Body of pancreas (tissue), 4 donors: Measurements from ENCODE around the gene TSPAN3. TPM values are rescaled to one million over a fixed set of nuclear protein-coding genes. Genes with fewer than 3 reads are reported as not detected.

ENCODE experiments used
- ATAC-seq: fragments of 150-250 bp; one replicate; pipeline ENCODE4 v1.9.1; 2016
- DNase-seq, 4 donors: peaks; one replicate each; pipeline ENCODE4 v3.0.0-alpha.2; 2019
- H3K27ac ChIP-seq, 4 donors: fragments of 200-600 bp; sonication (generic); 1 replicate in 3 of 4; 2 replicates in 1 of 4; pipeline versions ENCODE4 v1.5.1 to v1.6.1; 2016 to 2019; ENCODE audit warnings: mild to moderate bottlenecking in 1 of 4, mixed read lengths in 1 of 4, moderate library complexity in 1 of 4
- H3K27me3 ChIP-seq, 2 donors: fragments of 200-600 bp; sonication (generic); one replicate each; pipeline ENCODE4 v1.6.0; 2016; ENCODE audit warnings: mild to moderate bottlenecking in 1 of 2
- H3K36me3 ChIP-seq, 2 donors: fragments of 200-600 bp; sonication (generic); replicated peaks in 1 of 2; 2 replicates each; pipeline ENCODE4 v1.5.1; 2016; ENCODE audit warnings: low read depth in 2 of 2; ENCODE audit not compliant: insufficient read depth in 1 of 2
- H3K4me1 ChIP-seq: fragments of 200-600 bp; sonication (generic); one replicate; pipeline ENCODE4 v1.6.0; 2016
- H3K4me3 ChIP-seq, 2 donors: fragments of 200-600 bp; sonication (generic); 1 replicate in 1 of 2; 2 replicates in 1 of 2; pipeline ENCODE4 v1.5.1; 2016 to 2019
- H3K9me3 ChIP-seq, 3 donors: fragments of 200-600 bp; sonication (generic); 1 replicate in 2 of 3; 2 replicates in 1 of 3; pipeline ENCODE4 v1.5.1; 2016
- POLR2A ChIP-seq, 3 donors: fragments of 450-650 bp; IDR thresholded peaks; one replicate each; pipeline ENCODE4 v1.6.1; 2016; ENCODE audit warnings: antibody characterized with exemption in 3 of 3, mild to moderate bottlenecking in 2 of 3
- WGBS, 2 donors: methylation state at CpG; one replicate each; pipeline ENCODE4 v1.1.5; 2017; 5-methylcytosine and 5-hydroxymethylcytosine counted together
- intact Hi-C: fragments of 100-400 bp; cut with DNase I; formaldehyde crosslinking; loops from one replicate; pipeline ENCODE4 v1.15.1; 2023
- total RNA-seq, 2 donors: library from RNA; depleted of rRNA; stranded (reverse); fragments of >200 nt; gene quantifications; one replicate each; pipeline ENCODE4 v1.1.0, GENCODE V29; 2016
- TF ChIP-seq, protein P1 (sequence below), 7 experiments: fragments of 450-650 bp in 4 of 7; fragments of 200-600 bp in 3 of 7; sonication (generic) in 3 of 7; IDR thresholded peaks; one replicate each; pipeline ENCODE4 v1.5.1; 2016 to 2019; ENCODE audit warnings: antibody characterized with exemption in 7 of 7

The TSPAN3 gene
- total RNA-seq, 2 donors from 2014 or later, result 99.1 to 118 TPM

DNA sequence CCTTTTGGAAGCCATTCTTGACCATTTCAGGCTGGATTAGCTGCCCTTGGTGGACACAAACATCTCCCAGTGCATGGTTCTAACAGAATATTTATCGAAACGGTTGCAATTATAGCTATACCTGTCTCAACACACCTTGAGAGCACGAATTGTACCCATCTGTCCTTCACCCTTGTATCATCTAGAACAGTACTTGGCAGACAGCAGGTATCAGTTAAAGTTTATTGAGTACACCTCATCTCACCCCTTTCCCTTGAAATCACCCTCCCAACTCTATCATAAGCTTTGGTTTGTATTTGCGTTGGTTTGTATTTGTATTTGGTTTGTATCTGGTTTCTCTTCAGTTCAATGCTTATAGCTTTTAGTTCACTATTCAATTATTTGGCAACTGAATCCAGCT is 12.4 kb downstream of the TSPAN3 start:
- H3K36me3 ChIP-seq, result no peaks in the 10 kb centered on the region
- no peaks in the 10 kb centered on the region for H3K9me3 ChIP-seq
- whole genome bisulfite sequencing, 2 donors, result 81 to 83% methylated on average over 4 of the region's 4 CpGs
- TF ChIP-seq, protein P1, sequence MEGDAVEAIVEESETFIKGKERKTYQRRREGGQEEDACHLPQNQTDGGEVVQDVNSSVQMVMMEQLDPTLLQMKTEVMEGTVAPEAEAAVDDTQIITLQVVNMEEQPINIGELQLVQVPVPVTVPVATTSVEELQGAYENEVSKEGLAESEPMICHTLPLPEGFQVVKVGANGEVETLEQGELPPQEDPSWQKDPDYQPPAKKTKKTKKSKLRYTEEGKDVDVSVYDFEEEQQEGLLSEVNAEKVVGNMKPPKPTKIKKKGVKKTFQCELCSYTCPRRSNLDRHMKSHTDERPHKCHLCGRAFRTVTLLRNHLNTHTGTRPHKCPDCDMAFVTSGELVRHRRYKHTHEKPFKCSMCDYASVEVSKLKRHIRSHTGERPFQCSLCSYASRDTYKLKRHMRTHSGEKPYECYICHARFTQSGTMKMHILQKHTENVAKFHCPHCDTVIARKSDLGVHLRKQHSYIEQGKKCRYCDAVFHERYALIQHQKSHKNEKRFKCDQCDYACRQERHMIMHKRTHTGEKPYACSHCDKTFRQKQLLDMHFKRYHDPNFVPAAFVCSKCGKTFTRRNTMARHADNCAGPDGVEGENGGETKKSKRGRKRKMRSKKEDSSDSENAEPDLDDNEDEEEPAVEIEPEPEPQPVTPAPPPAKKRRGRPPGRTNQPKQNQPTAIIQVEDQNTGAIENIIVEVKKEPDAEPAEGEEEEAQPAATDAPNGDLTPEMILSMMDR (IDR thresholded peaks at IDR 0.05), result no peak
- TF ChIP-seq POLR2A (IDR thresholded peaks at IDR 0.05), result no peak
- no peak for ATAC-seq
- no peak overlapping the region for H3K27ac ChIP-seq
- H3K27me3 ChIP-seq, result no peaks in the 10 kb centered on the region
- intact Hi-C loops, result no loop called here
- no peak for DNase-seq
- no peak overlapping the region for H3K4me3 ChIP-seq
- peaks cover 34% of the 10 kb centered on the region for H3K4me1 ChIP-seq

DNA sequence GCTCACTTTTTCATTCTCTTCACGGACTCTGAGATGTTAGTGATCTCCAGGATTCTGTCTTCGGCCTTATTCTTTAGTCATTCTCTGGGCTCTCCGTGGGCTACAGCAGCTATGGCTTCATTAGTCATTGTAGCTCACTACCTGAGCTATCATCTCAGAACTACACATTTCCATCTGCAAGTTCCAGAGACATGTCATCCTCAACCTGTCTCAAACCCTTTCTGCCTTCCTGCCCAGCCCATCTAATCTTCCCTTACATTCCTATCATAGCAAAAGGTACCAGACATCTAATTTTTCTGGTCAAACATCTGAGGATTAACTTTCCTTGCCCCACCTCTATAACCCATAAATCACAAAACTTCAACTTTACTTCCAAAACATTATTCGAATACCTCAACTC is 13.2 kb downstream of the TSPAN3 start:
- WGBS, 2 donors, result 78 to 92% methylated on average over 4 of the region's 4 CpGs
- TF ChIP-seq POLR2A (IDR thresholded peaks at IDR 0.05), result no peak
- intact Hi-C loops, result no loop called here
- ATAC-seq (no peak), DNase-seq (no peak)
- Histone ChIP-seq H3K27ac (no peak overlapping the region), H3K4me1 (peaks cover 31% of the 10 kb centered on the region), H3K36me3 (no peaks in the 10 kb centered on the region), H3K9me3 (no peaks in the 10 kb centered on the region), H3K27me3 (no peaks in the 10 kb centered on the region), H3K4me3 (no peak overlapping the region)

DNA sequence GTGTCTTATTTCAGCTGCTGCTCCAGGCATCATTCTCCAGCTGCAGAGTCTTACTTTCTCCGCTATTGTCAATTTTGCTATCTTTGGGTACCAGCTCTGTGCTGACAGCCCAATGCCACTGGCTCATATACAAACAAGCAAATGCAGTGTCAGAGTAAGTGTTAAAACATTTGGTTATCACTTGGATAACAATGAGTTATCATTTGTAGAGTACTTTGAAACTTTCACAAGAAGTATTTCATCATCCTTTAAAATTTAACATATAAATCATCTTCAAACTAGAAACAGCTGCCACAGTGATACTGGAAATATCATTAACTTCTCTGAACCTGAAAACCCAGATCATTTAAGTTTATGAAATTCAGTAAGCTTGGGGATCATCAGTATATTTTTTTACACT is 13.8 kb downstream of the TSPAN3 start:
- WGBS, 2 donors, result 70 to 71% methylated on average over 1 of the region's 1 CpG
- no peak for ATAC-seq
- TF ChIP-seq, protein P1 (IDR thresholded peaks at IDR 0.05), result no peak
- no peak for TF ChIP-seq POLR2A (IDR thresholded peaks at IDR 0.05)
- H3K27ac ChIP-seq, result no peak overlapping the region
- intact Hi-C loops, result no loop called here
- H3K27me3 ChIP-seq, result no peaks in the 10 kb centered on the region
- H3K4me3 ChIP-seq, result no peak overlapping the region
- no peaks in the 10 kb centered on the region for H3K36me3 ChIP-seq
- no peaks in the 10 kb centered on the region for H3K9me3 ChIP-seq
- H3K4me1 ChIP-seq, result peaks cover 31% of the 10 kb centered on the region
- no peak for DNase-seq

DNA sequence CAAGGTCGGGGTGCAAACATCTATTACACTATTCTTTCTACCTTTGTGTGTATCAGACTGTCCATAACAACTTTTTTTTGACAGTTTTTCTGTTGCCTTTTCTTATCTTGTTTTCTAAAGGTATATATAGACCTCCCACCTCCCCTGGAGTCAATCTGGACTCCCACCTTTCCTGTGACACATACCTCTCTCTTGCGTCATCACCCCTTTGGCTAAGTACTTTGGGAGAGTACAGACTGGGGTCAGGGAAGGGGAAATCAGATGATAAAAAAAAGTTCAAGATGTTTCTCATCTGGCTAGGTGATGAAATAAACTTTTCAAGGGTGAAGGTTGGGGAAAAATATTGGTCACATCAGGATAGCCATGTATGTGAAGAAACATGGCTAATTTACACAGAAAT is 17.2 kb downstream of the TSPAN3 start:
- no peak for DNase-seq
- no peak overlapping the region for H3K4me3 ChIP-seq
- peaks cover 8% of the 10 kb centered on the region for H3K4me1 ChIP-seq
- no peak for ATAC-seq
- no peaks in the 10 kb centered on the region for H3K9me3 ChIP-seq
- no peaks in the 10 kb centered on the region for H3K27me3 ChIP-seq
- no peak overlapping the region for H3K27ac ChIP-seq
- intact Hi-C loops, result no loop called here
- H3K36me3 ChIP-seq, result peaks cover 0 to 1% of the 10 kb centered on the region in 2 donors
- 93 to 95% methylated on average over 2 of the region's 2 CpGs for WGBS, 2 donors
- no peak for TF ChIP-seq POLR2A (IDR thresholded peaks at IDR 0.05)

DNA sequence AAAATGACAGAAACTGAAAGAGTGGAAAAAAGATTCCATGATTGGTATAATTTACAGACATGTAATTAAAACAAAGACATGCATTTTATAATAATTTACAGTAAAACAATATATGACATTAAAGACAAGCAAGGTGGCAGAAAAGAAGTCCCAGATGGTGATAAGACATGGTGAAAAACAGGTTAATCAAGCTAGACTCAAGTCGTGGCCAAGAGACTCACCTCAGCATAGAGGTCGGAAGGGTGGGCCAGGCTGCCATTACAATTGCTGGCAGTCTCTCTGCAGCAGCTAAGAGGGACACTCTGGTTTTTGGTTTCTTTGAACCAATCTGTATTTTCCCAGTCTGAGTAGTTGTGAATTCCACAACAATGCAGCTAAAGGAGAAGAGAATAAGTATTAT is 18.4 kb downstream of the TSPAN3 start:
- 27 to 43% methylated on average over 2 of the region's 2 CpGs for WGBS, 2 donors
- H3K27me3 ChIP-seq, result no peaks in the 10 kb centered on the region

More for the DNA sequence above, 18.4 kb downstream of the TSPAN3 start:
- no peak for DNase-seq
- no peak overlapping the region for H3K4me3 ChIP-seq
- no peak for ATAC-seq
- intact Hi-C loops, result no loop called here
- no peak for TF ChIP-seq POLR2A (IDR thresholded peaks at IDR 0.05)
- TF ChIP-seq, protein P1 (IDR thresholded peaks at IDR 0.05), result no peak
- peaks cover 0 to 1% of the 10 kb centered on the region in 2 donors for H3K36me3 ChIP-seq
- no peak overlapping the region for H3K27ac ChIP-seq
- H3K4me1 ChIP-seq, result no peaks in the 10 kb centered on the region
- H3K9me3 ChIP-seq, result no peaks in the 10 kb centered on the region
